SU-DHL-6 (cell line): Measurements from ENCODE around the gene DSCAML1.

Experiments
- CTCF ChIP-seq: fragments of 200-600 bp; sonication (generic); IDR thresholded peaks from one replicate; pipeline ENCODE4 v1.5.1; 2017; ENCODE audit warnings: antibody characterized with exemption, mild to moderate bottlenecking, low read length, moderate library complexity; ENCODE audit not compliant: insufficient read depth, poor library complexity, severe bottlenecking
- EZH2phosphoT487 ChIP-seq: fragments of 200-600 bp; sonication (generic), shearing (Covaris generic); conservative IDR thresholded peaks from 2 replicates; pipeline ENCODE4 v1.6.1; 2018; ENCODE audit warnings: mild to moderate bottlenecking, antibody characterized with exemption, low read length, moderate library complexity, mixed read lengths

GRCh38 chr11:117513666-117514065, 283.4 kb downstream of the DSCAML1 start:
- no peak for TF ChIP-seq CTCF
- no peak for TF ChIP-seq EZH2phosphoT487
